ENCODE data around the gene EIF4B. TPM values are rescaled to one million over a fixed set of nuclear protein-coding genes. Genes with fewer than 3 reads are reported as not detected.
"Not testable (repeated sequence)": the region's sequence is repeated elsewhere in the genome, so short reads cannot be mapped to it uniquely, and the experiment has no call there.

Gene EIF4B
- total RNA-seq, 2 experiments from 2014 or later: 698 to 781 TPM

- H3K4me1 Mint-ChIP-seq: peaks cover 25% of the 10 kb centered on the region
- CTCF ChIA-PET: interaction anchor here (2.5 kb wide), 1 partner anchor 120 kb away, joined by 14 read pairs; no protein-coding TSS in a partner anchor
- DNase-seq (no peak), ATAC-seq (no peak)
- POLR2A ChIA-PET: no interaction called here
- H3K36me3 Mint-ChIP-seq (ENCODE audit: low read depth): peaks cover 33% of the 10 kb centered on the region
- H3K27me3 Mint-ChIP-seq: no peaks in the 10 kb centered on the region
- no peak overlapping the region for H3K4me3 Mint-ChIP-seq
- intact Hi-C loops (cut with DNase I, micrococcal nuclease): loop anchor here in 1 of 2 experiments (10.0 kb wide), 1 partner anchor 970 kb away; no protein-coding TSS in a partner anchor
- no peaks in the 10 kb centered on the region for H3K9me3 Mint-ChIP-seq (ENCODE audit: low read depth)
- no peak overlapping the region for H3K27ac Mint-ChIP-seq
Measured at GRCh38 chr12:53004582-53004981, 1.7 kb upstream of the EIF4B start.

DNA sequence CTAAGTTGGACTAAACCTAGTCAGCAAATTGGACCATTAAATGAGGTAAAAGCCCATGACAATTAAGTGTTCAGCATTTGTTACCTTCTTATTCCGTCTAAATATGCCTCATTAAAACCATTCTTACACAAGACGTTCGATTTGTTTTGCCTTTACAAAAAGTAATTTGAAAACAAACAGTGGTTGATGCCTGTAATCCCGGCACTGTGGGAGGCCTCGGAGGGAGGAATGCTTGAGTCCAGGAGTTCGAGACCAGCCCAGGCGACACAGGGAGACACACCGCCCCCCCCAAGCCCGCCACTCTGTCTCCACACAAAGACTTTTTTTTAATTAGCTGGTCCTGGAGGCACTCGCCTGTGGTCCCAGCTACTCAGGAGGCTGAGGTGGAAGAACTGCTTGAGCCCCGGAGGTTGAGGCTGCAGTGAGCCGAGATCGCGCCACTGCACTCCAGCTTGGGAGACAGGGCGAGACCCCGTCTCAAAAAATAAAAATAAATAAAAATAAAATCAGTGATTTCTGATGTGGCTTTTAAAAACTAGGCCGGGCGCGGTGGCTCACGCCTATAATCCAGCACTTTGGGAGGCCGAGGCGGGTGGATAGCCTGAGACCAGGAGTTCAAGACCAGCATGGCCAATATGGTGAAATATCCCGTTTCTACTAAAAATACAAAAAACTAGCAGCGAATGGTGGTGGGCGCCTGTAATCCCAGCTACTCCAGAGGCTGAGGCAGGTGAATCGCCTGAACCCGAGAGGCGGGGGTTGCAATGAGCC lies 856 bp upstream of the EIF4B start:
- ChIA-PET CTCF (interaction anchor here (0.6 to 2.5 kb wide), 11 partner anchors 23 to 1028 kb away, joined by 3 to 14 read pairs (median 4); partner anchors contain the start of genes AAAS and SPRYD3), POLR2A (interaction anchor here (0.9 to 1.9 kb wide), 8 partner anchors 10 to 936 kb away, joined by 3 to 7 read pairs (median 6); partner anchors contain the start of genes ATG101, CSAD, SP1 and SPRYD3)
- peak; percentile 21 for DNase-seq
- no peak for ATAC-seq
- Mint-ChIP-seq H3K27me3 (no peaks in the 10 kb centered on the region), H3K9me3 (ENCODE audit: low read depth) (no peaks in the 10 kb centered on the region), H3K27ac (peak overlapping the region; percentile 99), H3K36me3 (ENCODE audit: low read depth) (peaks cover 41% of the 10 kb centered on the region), H3K4me1 (peaks cover 33% of the 10 kb centered on the region), H3K4me3 (peak overlapping the region; percentile 96)
- intact Hi-C loops (cut with DNase I, micrococcal nuclease): loop anchor here in 1 of 2 experiments (5.0 to 10.0 kb wide), 2 partner anchors 971 to 1053 kb away; partner anchors contain the start of gene ACVR1B

GRCh38 chr12:53006810-53007309 lies 604 bp downstream of the EIF4B start:
- intact Hi-C loops (cut with DNase I, micrococcal nuclease): loop anchor here (1.0 to 10.0 kb wide), 25 partner anchors 40 to 1055 kb away; partner anchors contain the start of genes CSAD (in 2 of the 2), MYG1 (in 2 of the 2), SPRYD3 (in 2 of the 2) and ZNF740 (in 2 of the 2)
- ChIA-PET POLR2A (interaction anchor here (0.6 to 1.9 kb wide), 6 partner anchors 8 to 1399 kb away, joined by 3 to 6 read pairs (median 5); partner anchors contain the start of genes SP1 and TARBP2), CTCF (interaction anchor here (0.6 to 2.5 kb wide), 7 partner anchors 15 to 926 kb away, joined by 3 to 14 read pairs (median 6); partner anchors contain the start of gene SPRYD3)
- DNase-seq: peak; percentile 91
- peak overlapping the region; percentile 96 for H3K4me3 Mint-ChIP-seq
- no peaks in the 10 kb centered on the region for H3K27me3 Mint-ChIP-seq
- peak; percentile 39 for ATAC-seq
- peaks cover 46% of the 10 kb centered on the region for H3K4me1 Mint-ChIP-seq
- H3K9me3 Mint-ChIP-seq (ENCODE audit: low read depth): no peaks in the 10 kb centered on the region
- H3K36me3 Mint-ChIP-seq (ENCODE audit: low read depth): peaks cover 55% of the 10 kb centered on the region
- peak overlapping the region; percentile 99 for H3K27ac Mint-ChIP-seq

DNA sequence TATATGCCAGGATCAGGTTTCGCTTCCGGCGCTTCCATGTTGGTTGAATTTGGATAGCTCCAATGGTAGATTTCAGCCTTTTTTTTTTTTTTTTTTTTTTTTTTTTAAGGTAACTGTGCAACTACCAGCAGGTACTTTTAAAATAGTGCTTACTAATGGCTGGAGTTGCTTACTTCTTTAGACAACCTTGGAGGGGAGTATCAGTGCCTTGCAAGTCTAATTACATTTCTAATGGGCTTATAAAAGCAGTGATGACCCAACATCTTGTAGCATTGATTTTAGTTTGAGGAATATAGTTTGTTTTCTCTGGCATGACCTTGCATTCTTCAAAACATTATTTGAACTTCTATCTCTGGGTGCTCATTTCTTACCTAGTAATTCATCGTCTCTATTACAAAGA lies 1.1 kb downstream of the EIF4B start:
- peaks cover 59% of the 10 kb centered on the region for H3K36me3 Mint-ChIP-seq (ENCODE audit: low read depth)
- intact Hi-C loops (cut with DNase I, micrococcal nuclease): loop anchor here (2.0 to 10.0 kb wide), 6 partner anchors 59 to 1055 kb away; partner anchors contain the start of genes ACVR1B (in 1 of the 2), KRT18 (in 1 of the 2), MYG1 (in 1 of the 2) and SPRYD3 (in 1 of the 2)
- H3K4me1 Mint-ChIP-seq: peaks cover 50% of the 10 kb centered on the region

DNA sequence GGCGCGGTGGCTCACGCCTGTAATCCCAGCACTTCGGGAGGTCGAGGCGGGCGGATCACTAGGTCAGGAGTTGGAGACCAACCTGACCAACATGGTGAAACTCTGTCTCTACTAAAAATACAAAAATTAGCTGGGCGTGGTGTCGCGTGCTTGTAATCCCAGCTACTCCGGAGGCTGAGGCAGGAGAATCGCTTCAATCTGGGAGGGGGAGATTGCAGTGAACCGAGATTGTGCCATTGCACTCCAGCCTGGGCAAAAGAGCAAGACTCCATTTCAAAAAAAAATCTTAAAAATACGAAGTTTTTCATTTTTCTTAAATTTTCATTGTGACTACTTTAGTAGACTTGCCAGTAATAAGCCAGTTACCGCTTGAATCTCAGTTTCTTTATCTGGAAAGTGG lies 2.5 kb downstream of the EIF4B start:
- peak overlapping the region; percentile 96 for H3K4me3 Mint-ChIP-seq
- peaks cover 60% of the 10 kb centered on the region for H3K4me1 Mint-ChIP-seq
- DNase-seq; ATAC-seq; H3K9me3 Mint-ChIP-seq (ENCODE audit: low read depth); H3K27me3 Mint-ChIP-seq: not testable (repeated sequence)
- peak overlapping the region; percentile 65 for H3K27ac Mint-ChIP-seq
- intact Hi-C loops (cut with DNase I, micrococcal nuclease): loop anchor here in 1 of 2 experiments (5.0 to 10.0 kb wide), 2 partner anchors 974 to 1056 kb away; partner anchors contain the start of gene ACVR1B
- peaks cover 68% of the 10 kb centered on the region for H3K36me3 Mint-ChIP-seq (ENCODE audit: low read depth)
- ChIA-PET POLR2A (interaction anchor here (1.8 kb wide), 1 partner anchor 70 kb away, joined by 5 read pairs; the partner anchor contains the start of gene SPRYD3), CTCF (interaction anchor here (1.1 kb wide), 1 partner anchor 22 kb away, joined by 3 read pairs; no protein-coding TSS in a partner anchor)

More for the DNA sequence above, 1.1 kb downstream of the EIF4B start:
- ATAC-seq: no peak
- no peak for DNase-seq
- H3K27ac Mint-ChIP-seq: peak overlapping the region; percentile 99
- H3K9me3 Mint-ChIP-seq (ENCODE audit: low read depth): no peaks in the 10 kb centered on the region
- ChIA-PET POLR2A (interaction anchor here (0.6 to 1.9 kb wide), 2 partner anchors 47 to 71 kb away, joined by 5 to 6 read pairs; no protein-coding TSS in a partner anchor), CTCF (interaction anchor here (0.6 to 2.3 kb wide), 4 partner anchors 15 to 926 kb away, joined by 3 to 6 read pairs (median 4); partner anchors contain the start of gene SPRYD3)
- no peaks in the 10 kb centered on the region for H3K27me3 Mint-ChIP-seq
- H3K4me3 Mint-ChIP-seq: peak overlapping the region; percentile 96

- DNase-seq: no peak
- intact Hi-C loops (cut with DNase I, micrococcal nuclease): no loop called here
- Mint-ChIP-seq H3K27ac (peak overlapping the region; percentile 25), H3K9me3 (ENCODE audit: low read depth) (no peaks in the 10 kb centered on the region), H3K36me3 (ENCODE audit: low read depth) (peaks cover 78% of the 10 kb centered on the region), H3K4me1 (peaks cover 69% of the 10 kb centered on the region), H3K27me3 (no peaks in the 10 kb centered on the region), H3K4me3 (no peak overlapping the region)
- ATAC-seq: no peak
- ChIA-PET CTCF (interaction anchor here (0.6 to 1.2 kb wide), 6 partner anchors 8 to 613 kb away, joined by 3 to 4 read pairs (median 3); no protein-coding TSS in a partner anchor), POLR2A (no interaction called here)
Measured at GRCh38 chr12:53010955-53011354, 4.7 kb downstream of the EIF4B start.

DNA sequence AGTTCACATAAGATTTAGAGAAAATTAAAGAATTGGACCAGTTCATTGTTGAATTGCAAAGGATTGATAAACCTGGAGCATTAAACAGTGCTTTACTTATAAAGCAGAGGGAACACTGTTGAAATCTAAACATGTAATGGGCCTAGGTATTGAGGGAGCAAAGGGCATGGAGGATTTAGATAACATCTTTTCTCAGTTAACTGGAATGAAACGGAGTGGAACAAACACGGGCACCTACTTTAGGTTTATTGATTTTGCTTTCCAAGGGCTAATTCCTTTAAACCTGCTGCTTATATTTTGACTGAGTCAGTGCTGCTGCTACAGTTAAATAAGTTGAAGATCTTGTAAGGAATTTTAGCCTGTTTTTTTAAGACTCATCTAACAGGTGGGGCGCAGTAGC lies 5.6 kb downstream of the EIF4B start:
- Mint-ChIP-seq H3K4me1 (peaks cover 68% of the 10 kb centered on the region), H3K9me3 (ENCODE audit: low read depth) (no peaks in the 10 kb centered on the region), H3K36me3 (ENCODE audit: low read depth) (peaks cover 79% of the 10 kb centered on the region), H3K4me3 (no peak overlapping the region), H3K27ac (peak overlapping the region; percentile 64), H3K27me3 (no peaks in the 10 kb centered on the region)
- no peak for ATAC-seq
- ChIA-PET POLR2A (interaction anchor here (0.5 kb wide), 1 partner anchor 171 kb away, joined by 3 read pairs; no protein-coding TSS in a partner anchor), CTCF (interaction anchor here (0.7 to 1.2 kb wide), 3 partner anchors 9 to 28 kb away, joined by 3 to 4 read pairs (median 3); no protein-coding TSS in a partner anchor)
- intact Hi-C loops (cut with DNase I, micrococcal nuclease): no loop called here
- DNase-seq: no peak

DNA sequence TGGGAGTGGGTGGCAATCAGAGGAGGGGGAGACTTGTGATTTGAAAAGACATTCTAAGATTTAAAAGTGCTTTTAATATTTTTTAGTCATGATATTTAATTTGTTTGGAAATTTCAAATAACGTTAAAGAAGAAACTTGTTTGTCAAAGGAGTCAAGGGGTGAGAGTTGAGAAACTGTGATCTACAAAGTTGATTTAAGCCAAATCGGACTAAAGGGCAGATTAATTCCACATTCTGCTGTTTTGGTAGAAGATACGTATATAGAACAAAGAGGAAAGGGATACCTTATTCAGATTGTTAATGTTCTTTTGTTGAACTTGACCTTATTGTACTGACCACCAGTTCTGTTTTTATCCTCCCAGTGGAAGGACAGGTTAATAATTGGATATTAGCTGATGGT lies 6.7 kb downstream of the EIF4B start:
- Mint-ChIP-seq H3K9me3 (ENCODE audit: low read depth) (no peaks in the 10 kb centered on the region), H3K27me3 (no peaks in the 10 kb centered on the region), H3K4me3 (no peak overlapping the region), H3K27ac (peak overlapping the region; percentile 31), H3K36me3 (ENCODE audit: low read depth) (peaks cover 80% of the 10 kb centered on the region), H3K4me1 (peaks cover 62% of the 10 kb centered on the region)
- ChIA-PET CTCF (interaction anchor here (1.1 kb wide), 1 partner anchor 9 kb away, joined by 5 read pairs; no protein-coding TSS in a partner anchor), POLR2A (no interaction called here)
- intact Hi-C loops (cut with DNase I, micrococcal nuclease): no loop called here
- ATAC-seq: no peak
- no peak for DNase-seq

DNA sequence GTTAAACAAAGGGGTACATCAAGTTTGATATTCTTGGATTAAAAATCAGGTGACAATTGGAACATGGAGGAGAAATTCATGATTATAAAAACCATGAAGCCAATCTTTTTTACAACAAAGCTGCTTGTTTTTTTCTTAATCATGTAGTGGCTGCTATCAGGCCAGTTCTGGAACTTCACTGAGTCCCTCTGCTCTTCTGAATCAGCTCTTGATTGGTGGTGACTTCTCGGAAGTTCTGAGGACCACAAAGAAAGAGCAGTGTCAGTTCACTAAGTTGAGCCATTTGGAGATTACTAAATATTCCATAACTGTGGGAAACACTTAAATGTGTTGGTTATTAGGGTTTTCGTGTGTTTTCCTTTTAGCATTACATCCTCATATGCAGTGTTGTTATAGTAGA lies 8.5 kb downstream of the EIF4B start:
- Mint-ChIP-seq H3K4me3 (no peak overlapping the region), H3K9me3 (ENCODE audit: low read depth) (no peaks in the 10 kb centered on the region), H3K36me3 (ENCODE audit: low read depth) (peaks cover 77% of the 10 kb centered on the region), H3K27me3 (no peaks in the 10 kb centered on the region), H3K27ac (peak overlapping the region; percentile 63), H3K4me1 (peaks cover 45% of the 10 kb centered on the region)
- ChIA-PET CTCF (interaction anchor here (1.1 to 1.4 kb wide), 2 partner anchors 17 to 51 kb away, joined by 3 to 5 read pairs; no protein-coding TSS in a partner anchor), POLR2A (interaction anchor here (1.3 to 1.6 kb wide), 3 partner anchors 8 to 28 kb away, joined by 3 to 8 read pairs (median 5); partner anchors contain the start of gene EIF4B)
- ATAC-seq (peak; percentile 69), DNase-seq (no peak)
- intact Hi-C loops (cut with DNase I, micrococcal nuclease): no loop called here

GRCh38 chr12:53025250-53025649 lies 19.0 kb downstream of the EIF4B start:
- Mint-ChIP-seq H3K36me3 (ENCODE audit: low read depth) (peaks cover 56% of the 10 kb centered on the region), H3K27me3 (no peaks in the 10 kb centered on the region), H3K9me3 (ENCODE audit: low read depth) (no peaks in the 10 kb centered on the region), H3K4me1 (no peaks in the 10 kb centered on the region), H3K4me3 (no peak overlapping the region), H3K27ac (no peak overlapping the region)
- ATAC-seq: no peak
- ChIA-PET CTCF (interaction anchor here (0.6 to 3.7 kb wide), 10 partner anchors 8 to 485 kb away, joined by 3 to 21 read pairs (median 3); no protein-coding TSS in a partner anchor), POLR2A (interaction anchor here (0.5 kb wide), 1 partner anchor 443 kb away, joined by 5 read pairs; no protein-coding TSS in a partner anchor)
- DNase-seq: no peak
- intact Hi-C loops (cut with DNase I, micrococcal nuclease): no loop called here

Measured in activated CD4-positive, alpha-beta T cell treated with anti-CD3 and anti-CD28 coated beads for 36 hours (primary cell).